ENCODE results near the gene MEF2C. TPM values are rescaled to one million over a fixed set of nuclear protein-coding genes. Genes with fewer than 3 reads are reported as not detected.

Gene MEF2C
- total RNA-seq, 2 experiments from 2014 or later = 0.10 to 0.17 TPM

DNA sequence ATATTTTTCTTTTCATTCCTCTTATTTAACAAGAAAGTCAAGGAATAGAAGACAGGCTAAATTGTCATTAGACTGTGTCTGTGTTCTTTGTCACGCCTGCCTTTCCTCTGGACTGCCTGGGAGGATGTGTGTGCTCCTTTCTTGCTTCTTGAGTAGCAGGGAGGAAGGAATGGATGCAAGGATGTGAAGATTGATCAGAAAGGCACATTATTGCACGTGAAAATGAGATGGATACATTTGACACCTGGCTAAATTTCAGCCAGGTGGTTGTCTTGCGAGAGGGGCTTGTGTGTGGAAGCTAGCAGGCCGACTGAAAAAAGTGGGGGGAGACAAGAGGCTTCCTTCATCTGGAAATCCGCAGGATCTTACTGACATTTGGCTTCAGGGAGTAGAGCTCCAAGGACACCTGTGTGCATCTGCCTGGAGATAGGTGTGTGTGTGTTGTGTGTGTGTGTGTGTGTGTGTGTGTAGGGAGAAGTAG, 200.1 kb downstream of the MEF2C start:
- DNase-seq = no peak

DNA sequence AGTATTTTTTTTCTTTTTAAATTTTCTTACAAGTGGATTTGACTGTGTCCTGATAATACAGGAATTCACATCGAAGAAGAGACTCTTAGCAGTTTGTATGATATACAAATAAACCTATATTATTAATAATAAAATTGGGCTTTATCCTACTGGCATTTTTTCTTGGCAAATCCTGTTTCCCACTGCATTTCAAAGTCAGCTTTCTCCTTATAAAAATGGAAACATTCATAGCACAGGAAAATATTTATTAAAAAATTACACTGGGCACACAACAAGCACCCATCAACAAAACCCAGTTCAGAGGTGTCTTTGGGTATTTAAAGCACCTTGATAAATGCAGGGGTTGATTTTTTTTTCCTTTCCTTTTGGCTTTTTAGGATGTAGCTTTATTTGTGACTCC, 200.9 kb downstream of the MEF2C start:
- Mint-ChIP-seq H3K9me3 (no peaks in the 10 kb centered on the region), H3K36me3 (ENCODE audit: low read depth) (no peaks in the 10 kb centered on the region), H3K27me3 (peaks cover 89% of the 10 kb centered on the region), H3K4me1 (peaks cover 18% of the 10 kb centered on the region), H3K4me3 (no peak overlapping the region), H3K27ac (no peak overlapping the region)
- ChIA-PET POLR2A (no interaction called here), CTCF (interaction anchor here (1.1 kb wide), 1 partner anchor 13 kb away, joined by 3 read pairs; no protein-coding TSS in a partner anchor)
- DNase-seq = no peak

More for the DNA sequence above, 200.1 kb downstream of the MEF2C start:
- POLR2A ChIA-PET = no interaction called here
- Mint-ChIP-seq H3K27me3 (peaks cover 89% of the 10 kb centered on the region), H3K9me3 (no peaks in the 10 kb centered on the region), H3K27ac (no peak overlapping the region), H3K36me3 (ENCODE audit: low read depth) (no peaks in the 10 kb centered on the region), H3K4me3 (no peak overlapping the region), H3K4me1 (peaks cover 15% of the 10 kb centered on the region)
- CTCF ChIA-PET = interaction anchor here (0.8 kb wide), 1 partner anchor 902 kb away, joined by 3 read pairs; no protein-coding TSS in a partner anchor

DNA sequence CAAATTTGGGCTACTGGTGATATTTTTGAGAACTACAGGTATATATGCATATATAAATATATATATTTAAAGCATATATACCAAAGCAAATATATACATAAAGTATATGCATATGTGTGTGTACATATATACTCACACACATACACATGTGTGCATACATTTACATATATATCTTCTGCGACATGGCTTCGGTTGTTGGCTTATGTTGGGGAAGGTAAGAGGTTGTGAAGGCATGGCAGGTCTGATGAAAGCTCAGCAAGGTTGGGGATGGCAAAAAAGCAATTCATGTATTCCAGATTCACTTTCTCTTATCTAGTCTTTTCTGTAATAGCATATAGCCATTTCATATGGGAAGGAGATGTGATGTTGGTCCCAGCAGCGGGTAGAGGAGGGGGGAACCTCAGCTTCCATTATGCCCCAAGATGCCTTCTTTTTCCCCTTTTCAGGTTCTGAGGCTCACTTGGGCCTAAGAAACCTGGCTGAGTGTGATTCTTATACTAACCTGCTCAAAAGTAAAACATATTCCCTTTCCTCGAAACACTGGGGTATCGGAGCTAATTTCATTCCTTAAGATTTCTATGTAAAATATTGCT, 201.7 kb downstream of the MEF2C start:
- no peaks in the 10 kb centered on the region for H3K36me3 Mint-ChIP-seq (ENCODE audit: low read depth)
- peaks cover 87% of the 10 kb centered on the region for H3K27me3 Mint-ChIP-seq
- no peak overlapping the region for H3K27ac Mint-ChIP-seq
- no peak overlapping the region for H3K4me3 Mint-ChIP-seq
- POLR2A ChIA-PET = no interaction called here
- DNase-seq = no peak
- peaks cover 22% of the 10 kb centered on the region for H3K4me1 Mint-ChIP-seq
- CTCF ChIA-PET = interaction anchor here (0.9 to 2.3 kb wide), 4 partner anchors 10 to 900 kb away, joined by 3 to 8 read pairs (median 6); no protein-coding TSS in a partner anchor
- no peaks in the 10 kb centered on the region for H3K9me3 Mint-ChIP-seq

DNA sequence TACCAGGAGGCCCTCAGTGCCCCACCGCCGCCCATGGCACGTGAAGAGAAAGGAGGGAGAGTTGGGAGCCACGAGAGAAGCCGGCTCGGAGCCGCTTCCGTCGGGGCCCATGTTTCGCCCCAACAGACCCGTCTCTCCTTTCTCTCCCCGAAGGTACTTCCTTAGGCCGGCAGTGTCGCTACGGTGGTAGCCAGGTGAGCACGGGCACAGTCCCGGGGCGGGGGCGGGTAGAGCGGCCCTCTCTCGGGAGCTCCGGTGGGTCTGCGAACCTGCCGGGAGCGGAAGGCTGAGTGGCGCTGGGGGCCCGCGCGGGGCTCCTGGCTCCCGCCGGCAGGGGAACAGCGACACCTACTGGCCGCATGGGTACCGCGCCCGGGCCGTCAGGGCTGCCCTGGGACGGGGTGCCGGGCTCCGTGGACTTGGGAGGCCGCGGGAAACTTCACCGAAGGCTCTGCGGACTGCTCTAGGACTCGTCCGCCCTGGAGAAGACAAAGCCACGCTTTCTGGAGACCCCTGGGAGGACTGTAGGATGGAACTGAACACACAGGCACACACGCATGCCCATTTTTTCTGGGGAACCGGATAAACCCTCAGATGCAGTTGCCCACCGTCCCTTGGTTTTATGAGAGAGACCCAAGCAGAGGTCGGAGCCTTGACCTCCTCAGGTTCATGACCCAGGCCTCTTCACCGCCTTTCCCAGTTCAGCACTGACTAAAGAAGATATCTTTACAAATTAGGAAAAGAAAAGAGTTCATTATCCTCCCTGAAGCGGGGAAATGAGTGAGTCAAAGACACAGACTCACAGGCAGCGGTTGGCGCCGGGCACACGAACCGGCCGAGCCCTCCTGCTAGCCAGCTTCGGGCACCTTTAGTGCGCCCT, 202.5 kb downstream of the MEF2C start:
- Mint-ChIP-seq H3K27ac (no peak overlapping the region), H3K27me3 (peaks cover 84% of the 10 kb centered on the region), H3K4me1 (peaks cover 26% of the 10 kb centered on the region), H3K4me3 (no peak overlapping the region), H3K36me3 (ENCODE audit: low read depth) (peaks cover under 1% of the 10 kb centered on the region), H3K9me3 (peaks cover under 1% of the 10 kb centered on the region)
- peak; percentile 73 for DNase-seq
- ChIA-PET POLR2A (no interaction called here), CTCF (interaction anchor here (0.6 to 2.3 kb wide), 8 partner anchors 11 to 899 kb away, joined by 3 to 9 read pairs (median 4); no protein-coding TSS in a partner anchor)

DNA sequence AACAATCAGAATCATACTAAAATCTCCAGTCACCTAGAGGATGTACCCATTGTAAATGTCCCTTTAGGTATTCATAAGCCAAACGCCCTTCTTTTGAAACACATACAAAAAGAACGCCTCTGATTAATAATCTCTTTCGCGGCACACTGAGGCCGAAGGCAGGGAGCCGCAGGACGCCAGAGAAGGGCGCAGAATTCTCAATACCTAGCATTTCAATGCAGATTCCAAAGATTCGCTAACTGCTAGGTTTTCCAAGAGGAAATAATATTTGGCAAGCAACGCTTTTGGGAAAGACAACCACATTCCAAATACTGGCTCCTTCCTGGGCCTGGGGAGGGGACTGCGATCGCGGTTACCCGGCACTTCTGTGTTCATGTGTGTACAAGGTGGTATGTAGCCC, 203.3 kb downstream of the MEF2C start:
- H3K4me3 Mint-ChIP-seq = no peak overlapping the region
- peaks cover 4% of the 10 kb centered on the region for H3K36me3 Mint-ChIP-seq (ENCODE audit: low read depth)
- H3K27me3 Mint-ChIP-seq = peaks cover 86% of the 10 kb centered on the region
- no peak for DNase-seq
- POLR2A ChIA-PET = no interaction called here
- peaks cover 32% of the 10 kb centered on the region for H3K4me1 Mint-ChIP-seq
- no peak overlapping the region for H3K27ac Mint-ChIP-seq
- H3K9me3 Mint-ChIP-seq = peaks cover 4% of the 10 kb centered on the region
- CTCF ChIA-PET = interaction anchor here (0.6 to 2.3 kb wide), 7 partner anchors 12 to 898 kb away, joined by 3 to 9 read pairs (median 4); no protein-coding TSS in a partner anchor

DNA sequence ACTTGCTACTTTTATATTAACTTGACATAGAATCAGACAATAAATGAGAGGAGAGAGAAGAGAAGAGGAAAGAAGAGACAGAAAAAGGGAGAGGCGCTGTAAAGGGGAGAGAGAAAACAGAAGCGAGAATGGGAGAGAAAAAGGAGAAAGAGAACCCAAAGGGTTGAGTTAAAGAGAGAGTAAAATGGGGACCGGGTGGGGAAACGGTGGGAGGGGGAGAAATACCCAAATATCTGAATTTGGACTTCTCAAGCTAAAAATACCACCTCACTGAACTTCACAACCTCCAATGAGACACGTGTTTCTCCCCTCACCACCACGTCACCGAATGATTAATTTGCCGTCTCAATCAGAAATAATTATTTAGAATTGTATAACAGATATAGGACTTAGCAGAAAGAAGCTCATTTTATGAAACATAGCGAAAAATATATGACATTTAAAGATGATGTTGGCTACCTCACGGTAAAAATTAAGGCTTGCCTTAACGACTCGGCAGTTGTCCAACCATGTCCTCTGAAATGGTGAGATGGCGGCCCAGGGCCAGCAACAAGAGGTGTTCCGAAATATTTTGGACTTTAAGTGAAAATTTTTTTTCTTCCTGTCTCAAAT, 204.1 kb downstream of the MEF2C start:
- H3K27me3 Mint-ChIP-seq = peaks cover 85% of the 10 kb centered on the region
- ChIA-PET POLR2A (interaction anchor here (0.7 kb wide), 1 partner anchor 20 kb away, joined by 3 read pairs; no protein-coding TSS in a partner anchor), CTCF (no interaction called here)
- no peak overlapping the region for H3K4me3 Mint-ChIP-seq
- H3K36me3 Mint-ChIP-seq (ENCODE audit: low read depth) = peaks cover 4% of the 10 kb centered on the region
- peaks cover 35% of the 10 kb centered on the region for H3K4me1 Mint-ChIP-seq
- peaks cover 4% of the 10 kb centered on the region for H3K9me3 Mint-ChIP-seq
- H3K27ac Mint-ChIP-seq = peak overlapping the region; percentile 21
- DNase-seq = no peak

DNA sequence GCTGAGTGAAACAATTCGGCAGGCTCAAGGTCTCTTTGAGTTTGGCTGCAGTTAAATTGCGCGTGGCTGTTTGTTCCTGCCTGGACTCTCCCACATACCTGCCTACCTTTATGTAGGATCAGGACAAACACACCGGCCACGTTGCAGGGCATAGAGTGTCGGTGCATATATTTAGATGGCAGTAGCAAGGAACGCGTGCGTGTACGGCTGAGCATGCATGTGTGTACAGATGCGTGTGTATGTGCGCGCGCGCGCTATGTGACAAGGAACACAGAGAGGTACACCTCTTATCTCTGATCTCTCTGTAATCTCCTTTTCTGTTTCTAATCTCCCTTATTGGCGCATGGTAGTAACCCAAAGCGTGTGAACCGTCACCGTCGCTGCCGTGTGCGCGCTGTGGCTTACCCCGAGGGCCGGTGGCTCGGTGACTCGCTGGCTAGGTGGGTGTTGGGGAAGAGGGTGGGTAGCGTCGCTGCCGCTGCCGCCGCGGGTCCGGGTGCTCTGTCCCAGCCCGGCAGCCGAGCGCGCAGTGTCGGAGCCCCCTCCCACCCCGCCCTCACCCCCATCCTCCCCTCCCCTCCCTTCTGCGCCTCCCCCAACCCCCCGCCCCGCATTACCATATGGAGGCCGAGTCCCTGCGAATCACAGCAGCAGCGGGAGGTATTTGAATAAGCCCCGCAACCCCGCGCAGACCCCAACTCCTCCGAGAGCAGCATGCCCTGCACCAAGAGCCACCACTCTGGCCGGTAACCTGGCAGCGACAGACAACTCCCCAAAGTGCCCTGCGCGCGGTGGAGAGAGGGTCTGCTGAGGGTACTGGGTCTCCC, 204.8 kb downstream of the MEF2C start:
- DNase-seq = no peak
- Mint-ChIP-seq H3K4me1 (peaks cover 35% of the 10 kb centered on the region), H3K27ac (no peak overlapping the region), H3K4me3 (no peak overlapping the region), H3K9me3 (peaks cover 4% of the 10 kb centered on the region), H3K36me3 (ENCODE audit: low read depth) (peaks cover 6% of the 10 kb centered on the region), H3K27me3 (peaks cover 85% of the 10 kb centered on the region)
- ChIA-PET CTCF (no interaction called here), POLR2A (interaction anchor here (0.7 kb wide), 1 partner anchor 20 kb away, joined by 3 read pairs; no protein-coding TSS in a partner anchor)

DNA sequence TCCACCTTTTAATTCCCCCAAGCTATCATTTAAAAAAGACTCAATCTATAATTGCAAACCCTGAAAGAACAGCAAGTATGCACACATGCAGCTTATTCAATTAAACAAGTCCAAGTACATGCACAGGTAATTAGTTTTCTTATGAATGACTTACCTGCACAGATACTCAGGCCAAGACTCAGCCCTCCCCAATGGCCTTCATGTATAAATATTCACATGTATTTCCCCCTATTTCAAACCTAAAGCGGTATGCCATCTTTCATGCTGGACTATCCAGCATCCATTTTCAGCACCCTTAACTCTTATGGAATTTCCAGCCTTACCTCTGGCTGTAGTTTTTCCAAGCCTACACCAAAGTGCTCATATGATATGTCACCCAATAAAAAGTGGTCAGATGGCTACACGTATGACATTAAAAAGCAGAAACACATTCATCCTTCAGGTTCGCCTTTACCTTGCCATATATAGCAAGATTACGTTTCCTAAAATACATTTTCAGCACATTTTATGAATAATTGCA, 205.5 kb downstream of the MEF2C start:
- ChIA-PET POLR2A (no interaction called here), CTCF (interaction anchor here (1.0 to 1.5 kb wide), 2 partner anchors 13 to 896 kb away, joined by 3 to 5 read pairs; no protein-coding TSS in a partner anchor)
- H3K9me3 Mint-ChIP-seq = peaks cover 4% of the 10 kb centered on the region
- H3K27me3 Mint-ChIP-seq = peaks cover 83% of the 10 kb centered on the region
- peaks cover 6% of the 10 kb centered on the region for H3K36me3 Mint-ChIP-seq (ENCODE audit: low read depth)
- peaks cover 35% of the 10 kb centered on the region for H3K4me1 Mint-ChIP-seq
- no peak for DNase-seq
- H3K4me3 Mint-ChIP-seq = no peak overlapping the region
- no peak overlapping the region for H3K27ac Mint-ChIP-seq

DNA sequence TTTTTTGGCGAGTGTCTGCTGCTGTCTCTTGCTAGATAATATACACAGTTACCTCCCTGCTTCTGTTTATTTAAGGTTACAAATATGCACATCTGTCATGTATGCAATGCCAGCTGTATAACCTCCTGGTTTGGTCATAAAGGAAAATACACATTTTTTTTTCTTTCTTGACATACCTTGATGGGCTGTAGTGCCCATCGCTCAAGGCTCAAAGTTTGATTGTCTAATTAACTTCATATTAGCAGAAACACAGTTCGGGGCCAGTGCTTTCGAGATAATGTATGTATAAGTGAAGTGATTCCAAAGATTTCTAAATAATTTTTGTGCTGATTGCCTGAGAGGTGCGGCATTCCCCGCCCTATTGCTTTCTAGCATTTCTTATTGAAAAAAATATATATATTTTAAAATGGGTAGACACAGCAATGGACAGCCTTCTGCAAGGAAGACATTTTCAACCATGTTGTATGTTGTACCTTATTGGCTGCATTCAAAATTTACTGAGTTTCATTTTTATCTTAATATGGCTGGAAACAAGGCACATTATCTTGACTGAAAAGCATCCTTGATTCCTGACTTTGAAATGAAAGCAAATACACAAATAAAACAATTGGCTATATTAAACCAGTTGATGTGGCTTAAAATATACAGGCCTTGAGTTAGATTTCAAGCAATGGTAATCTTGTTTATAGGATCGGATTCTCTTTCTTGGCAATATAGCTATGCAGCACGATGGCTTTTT, 206.2 kb downstream of the MEF2C start:
- CTCF ChIA-PET = interaction anchor here (0.7 to 1.5 kb wide), 3 partner anchors 14 to 899 kb away, joined by 3 to 5 read pairs (median 4); no protein-coding TSS in a partner anchor
- no peak for DNase-seq
- Mint-ChIP-seq H3K4me3 (peak overlapping the region; percentile 15), H3K9me3 (peaks cover 4% of the 10 kb centered on the region), H3K4me1 (peaks cover 35% of the 10 kb centered on the region), H3K27ac (peak overlapping the region; percentile 33), H3K27me3 (peaks cover 85% of the 10 kb centered on the region), H3K36me3 (ENCODE audit: low read depth) (peaks cover 6% of the 10 kb centered on the region)
- POLR2A ChIA-PET = no interaction called here

DNA sequence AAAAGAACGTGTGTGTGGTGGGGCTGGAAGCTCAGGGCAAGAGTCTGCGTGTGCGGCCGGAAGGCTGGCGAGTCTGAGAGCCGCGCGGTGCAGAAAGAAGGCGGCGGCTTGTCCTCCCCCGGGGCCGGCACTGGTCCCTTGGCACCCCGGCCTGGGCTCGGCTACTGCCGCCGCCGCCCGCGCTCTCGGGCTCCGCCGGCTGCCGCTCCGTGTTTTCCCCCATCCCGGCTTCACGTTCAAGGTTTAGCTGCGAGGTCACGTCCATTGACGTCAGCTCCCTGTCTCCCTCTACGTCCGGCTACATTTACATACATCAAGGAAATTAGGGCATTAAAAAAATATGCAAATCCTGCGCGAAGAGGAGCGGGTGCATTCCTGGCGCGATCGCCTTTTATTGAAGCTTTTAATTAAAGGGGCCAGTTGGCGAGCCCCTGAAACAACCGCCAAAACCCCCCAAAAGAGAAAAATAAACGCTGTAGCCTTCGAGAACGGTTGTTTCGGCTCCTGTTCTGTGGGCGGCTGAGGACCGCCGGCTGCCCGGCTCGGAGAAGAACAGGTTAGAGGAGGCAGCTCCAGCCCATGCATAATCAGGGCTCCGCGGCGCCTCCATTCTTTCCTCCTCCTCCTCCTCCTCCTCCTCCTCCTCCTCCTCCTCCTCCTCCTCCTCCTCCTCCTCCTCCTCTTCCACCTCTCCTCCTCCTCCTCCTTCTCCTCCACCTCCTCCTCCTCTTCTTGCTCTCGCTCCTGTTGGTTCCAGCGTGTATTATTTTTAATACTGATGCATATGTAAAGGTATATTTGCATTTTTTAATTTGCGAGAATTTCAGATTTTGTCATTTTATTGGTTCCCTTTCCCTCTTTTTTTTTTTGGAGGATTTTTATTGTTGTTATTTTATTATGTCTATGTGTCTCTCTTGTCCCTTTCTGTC, 207.0 kb downstream of the MEF2C start:
- Mint-ChIP-seq H3K4me3 (peak overlapping the region; percentile 49), H3K36me3 (ENCODE audit: low read depth) (peaks cover 6% of the 10 kb centered on the region), H3K27ac (peak overlapping the region; percentile 73), H3K9me3 (peaks cover 4% of the 10 kb centered on the region), H3K4me1 (peaks cover 35% of the 10 kb centered on the region), H3K27me3 (peaks cover 86% of the 10 kb centered on the region)
- ChIA-PET POLR2A (no interaction called here), CTCF (interaction anchor here (0.7 to 1.5 kb wide), 4 partner anchors 15 to 898 kb away, joined by 3 to 7 read pairs (median 4); no protein-coding TSS in a partner anchor)
- DNase-seq = no peak

Measured in activated CD4-positive, alpha-beta T cell treated with anti-CD3 and anti-CD28 coated beads, Interleukin-2, amount 10 ng/mL, durations not matched to agents 7 days and 5 days (primary cell).